ENCODE results near the gene ADAMTSL4.

- TF ChIP-seq CTCF (IDR thresholded peaks at IDR 0.05) (no peak), EZH2phosphoT487 (IDR thresholded peaks at IDR 0.05) (no peak)
Observed at GRCh38 chr1:150514913-150515327, 34.3 kb upstream of the ADAMTSL4 start.

All from neural progenitor cell (in vitro differentiated cells).